ENCODE results near the gene USO1.
"Not testable (repeated sequence)": the region's sequence is repeated elsewhere in the genome, so short reads cannot be mapped to it uniquely, and the experiment has no call there.

USO1 gene, protein sequence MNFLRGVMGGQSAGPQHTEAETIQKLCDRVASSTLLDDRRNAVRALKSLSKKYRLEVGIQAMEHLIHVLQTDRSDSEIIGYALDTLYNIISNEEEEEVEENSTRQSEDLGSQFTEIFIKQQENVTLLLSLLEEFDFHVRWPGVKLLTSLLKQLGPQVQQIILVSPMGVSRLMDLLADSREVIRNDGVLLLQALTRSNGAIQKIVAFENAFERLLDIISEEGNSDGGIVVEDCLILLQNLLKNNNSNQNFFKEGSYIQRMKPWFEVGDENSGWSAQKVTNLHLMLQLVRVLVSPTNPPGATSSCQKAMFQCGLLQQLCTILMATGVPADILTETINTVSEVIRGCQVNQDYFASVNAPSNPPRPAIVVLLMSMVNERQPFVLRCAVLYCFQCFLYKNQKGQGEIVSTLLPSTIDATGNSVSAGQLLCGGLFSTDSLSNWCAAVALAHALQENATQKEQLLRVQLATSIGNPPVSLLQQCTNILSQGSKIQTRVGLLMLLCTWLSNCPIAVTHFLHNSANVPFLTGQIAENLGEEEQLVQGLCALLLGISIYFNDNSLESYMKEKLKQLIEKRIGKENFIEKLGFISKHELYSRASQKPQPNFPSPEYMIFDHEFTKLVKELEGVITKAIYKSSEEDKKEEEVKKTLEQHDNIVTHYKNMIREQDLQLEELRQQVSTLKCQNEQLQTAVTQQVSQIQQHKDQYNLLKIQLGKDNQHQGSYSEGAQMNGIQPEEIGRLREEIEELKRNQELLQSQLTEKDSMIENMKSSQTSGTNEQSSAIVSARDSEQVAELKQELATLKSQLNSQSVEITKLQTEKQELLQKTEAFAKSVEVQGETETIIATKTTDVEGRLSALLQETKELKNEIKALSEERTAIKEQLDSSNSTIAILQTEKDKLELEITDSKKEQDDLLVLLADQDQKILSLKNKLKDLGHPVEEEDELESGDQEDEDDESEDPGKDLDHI

DNA sequence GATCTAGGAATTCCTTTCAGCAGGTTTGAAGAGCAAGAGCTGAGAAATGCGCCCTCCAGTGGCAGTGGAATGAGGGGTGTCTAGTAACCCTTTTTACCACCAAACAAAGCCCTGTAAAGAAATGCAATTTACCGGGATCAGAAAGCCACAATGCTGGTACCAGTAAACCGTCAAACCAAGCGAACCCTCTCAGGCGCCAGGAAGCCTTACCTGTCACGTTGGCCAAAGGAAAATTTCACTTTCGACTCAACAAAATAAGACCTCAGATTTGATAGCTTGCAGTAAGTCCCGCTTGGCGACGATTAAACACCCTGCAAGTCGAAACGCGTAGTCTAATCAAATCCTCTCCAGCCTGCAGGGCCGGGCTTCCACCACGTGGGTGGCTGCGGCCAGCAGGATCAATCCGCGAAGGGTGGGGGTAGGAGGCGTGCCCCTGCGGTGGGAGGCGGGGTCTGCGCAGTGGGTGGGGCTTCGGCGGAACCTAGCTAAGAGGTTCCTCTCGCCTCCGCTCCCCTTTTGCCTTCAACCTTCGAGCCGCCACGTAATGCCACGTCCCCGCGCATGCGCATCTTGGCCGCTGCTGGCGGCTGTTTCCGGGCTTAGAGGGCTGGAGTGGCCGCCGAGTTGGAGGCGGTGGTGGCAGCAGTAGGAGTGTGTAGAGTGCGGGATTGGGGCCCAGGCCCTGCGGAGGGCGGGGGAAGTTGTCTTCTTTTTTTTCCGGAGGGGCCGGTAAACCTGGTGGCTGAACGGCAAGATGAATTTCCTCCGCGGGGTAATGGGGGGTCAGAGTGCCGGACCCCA is at the start of gene USO1:
USO1 (plus strand) TSS at position 512 of the 801 bp plus-strand sequence; CDS start at position 755, 243 bp downstream.
- DNase-seq (ENCODE audit: low read depth in 2 of 2): peak; percentile 98 to 100

DNA sequence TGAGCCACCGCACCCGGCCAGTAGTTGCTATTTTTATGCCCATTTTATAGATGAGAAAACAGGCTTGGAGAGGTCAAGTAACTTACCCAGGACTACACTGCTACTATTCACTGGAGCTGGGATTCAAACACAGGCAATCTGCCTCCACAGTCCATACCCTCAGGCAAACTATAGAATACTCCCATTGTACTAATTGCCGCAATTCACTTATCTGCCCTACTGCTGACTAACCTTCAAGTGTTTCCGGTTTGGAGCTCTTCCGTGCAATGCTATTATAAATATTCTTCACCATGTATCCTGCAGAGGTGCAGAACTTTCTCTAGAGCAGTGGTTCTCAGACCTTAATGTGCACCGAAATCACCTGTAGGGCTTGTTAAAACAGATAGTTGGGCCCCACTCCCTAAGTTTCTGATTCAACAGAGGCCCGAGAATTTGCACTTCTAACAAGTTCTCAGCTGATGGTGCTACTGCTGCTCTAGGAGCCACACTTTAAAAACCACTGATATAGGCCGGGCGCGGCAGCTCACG is 49.3 kb upstream of the USO1 start:
- DNase-seq (ENCODE audit: low read depth in 2 of 2): no peak

DNA sequence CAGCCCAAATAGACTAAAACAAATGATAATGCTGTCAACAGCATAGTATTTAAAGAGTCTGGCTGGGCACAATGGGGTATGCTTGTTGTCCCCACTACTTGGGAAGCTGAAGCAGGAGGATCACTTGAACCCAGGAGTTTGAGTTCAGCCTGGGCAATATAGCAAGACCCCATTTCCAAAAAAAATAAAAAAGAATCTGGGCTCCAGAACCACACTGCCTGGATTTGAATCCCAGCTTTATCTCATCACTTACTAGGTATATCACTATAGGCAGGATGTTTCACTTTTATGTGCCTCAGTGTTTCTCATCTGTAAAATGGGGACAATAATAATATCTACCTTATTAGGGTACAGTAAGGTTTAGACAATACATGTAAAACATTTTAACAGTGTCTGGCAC is 45.9 kb upstream of the USO1 start:
- DNase-seq (ENCODE audit: low read depth in 2 of 2): no peak

DNA sequence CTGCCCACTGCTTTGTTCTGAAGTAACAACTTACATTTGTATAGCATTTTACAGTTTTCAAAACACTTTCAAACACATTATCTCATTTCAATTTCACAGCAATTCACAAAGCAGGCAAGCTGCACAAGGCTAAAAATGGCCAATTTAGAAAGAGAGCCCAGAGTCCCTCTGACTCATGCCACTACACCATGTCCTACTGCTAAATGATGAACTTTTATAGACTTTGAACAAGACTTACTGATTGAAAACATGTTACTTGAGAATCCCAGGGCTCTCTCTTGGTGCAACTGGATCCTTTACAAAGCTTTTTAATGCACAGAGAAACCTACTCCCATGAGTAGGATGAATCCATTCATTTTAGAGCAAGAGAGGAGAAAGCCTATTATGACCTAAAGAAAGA is 45.4 kb upstream of the USO1 start:
- DNase-seq (ENCODE audit: low read depth in 2 of 2): no peak

DNA sequence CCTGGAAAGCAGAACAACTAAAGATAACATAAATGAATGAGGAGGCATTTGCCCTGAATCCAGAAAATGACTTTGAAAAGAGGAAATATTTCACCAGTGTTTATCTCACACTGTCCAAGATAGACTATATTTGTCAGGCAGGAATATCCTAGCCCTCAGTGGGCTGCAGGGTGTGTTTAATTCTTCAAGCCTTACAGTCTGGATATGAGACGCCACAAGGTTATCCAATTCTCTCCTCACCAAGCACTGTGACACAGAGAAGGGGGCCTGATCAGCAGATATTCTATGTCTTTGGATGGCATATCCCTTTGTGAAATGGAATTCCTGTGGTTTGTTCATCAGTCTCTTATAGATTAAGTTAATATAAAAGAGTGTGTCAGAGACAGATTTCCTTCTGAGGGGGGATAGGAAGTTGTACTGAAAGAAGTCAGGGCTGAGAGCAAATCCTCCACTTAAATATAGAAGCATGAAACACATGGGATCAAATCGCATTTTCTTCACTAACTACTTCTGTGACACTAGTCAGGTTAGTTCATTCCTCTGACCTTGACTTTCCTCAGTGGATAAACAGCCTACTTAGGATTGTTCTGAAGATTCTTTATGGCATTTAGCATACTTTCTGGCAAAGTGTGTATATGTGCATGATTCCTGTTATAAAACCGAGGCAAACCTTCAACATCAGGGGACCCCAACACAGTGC is 44.4 kb upstream of the USO1 start:
- no peak for DNase-seq (ENCODE audit: low read depth in 2 of 2)

DNA sequence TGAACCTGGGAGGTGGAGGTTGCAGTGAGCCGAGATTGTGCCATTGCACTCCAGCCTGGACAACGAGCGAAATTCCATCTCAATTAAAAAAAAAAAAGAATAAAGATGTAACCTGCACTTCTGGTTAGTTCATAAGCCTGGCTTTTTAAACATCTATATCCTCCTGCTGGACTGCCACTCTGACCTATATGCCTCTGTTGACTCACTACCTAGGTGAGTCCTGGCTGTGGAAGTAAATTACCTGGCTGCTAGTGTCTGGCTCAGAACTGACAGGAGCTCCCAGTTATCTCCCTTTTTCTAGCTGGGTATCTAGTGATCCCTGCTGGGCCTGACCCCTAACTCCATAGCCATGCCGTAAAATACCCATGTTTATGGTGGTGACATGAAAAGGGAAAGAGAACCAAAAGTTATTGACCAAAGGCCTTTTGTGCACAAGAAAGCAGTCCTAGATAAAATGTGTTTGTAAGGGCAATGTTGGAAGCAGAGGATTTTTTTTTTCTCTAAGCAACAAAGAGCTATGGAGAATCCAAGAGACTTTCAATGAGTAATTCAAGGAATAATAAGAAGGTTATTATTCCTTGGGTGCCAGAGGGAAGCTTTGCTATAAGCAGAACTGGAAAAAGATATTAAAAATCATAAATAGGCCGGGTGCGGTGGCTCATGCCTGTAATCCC is 40.8 kb upstream of the USO1 start:
- no peak for DNase-seq (ENCODE audit: low read depth in 2 of 2)

DNA sequence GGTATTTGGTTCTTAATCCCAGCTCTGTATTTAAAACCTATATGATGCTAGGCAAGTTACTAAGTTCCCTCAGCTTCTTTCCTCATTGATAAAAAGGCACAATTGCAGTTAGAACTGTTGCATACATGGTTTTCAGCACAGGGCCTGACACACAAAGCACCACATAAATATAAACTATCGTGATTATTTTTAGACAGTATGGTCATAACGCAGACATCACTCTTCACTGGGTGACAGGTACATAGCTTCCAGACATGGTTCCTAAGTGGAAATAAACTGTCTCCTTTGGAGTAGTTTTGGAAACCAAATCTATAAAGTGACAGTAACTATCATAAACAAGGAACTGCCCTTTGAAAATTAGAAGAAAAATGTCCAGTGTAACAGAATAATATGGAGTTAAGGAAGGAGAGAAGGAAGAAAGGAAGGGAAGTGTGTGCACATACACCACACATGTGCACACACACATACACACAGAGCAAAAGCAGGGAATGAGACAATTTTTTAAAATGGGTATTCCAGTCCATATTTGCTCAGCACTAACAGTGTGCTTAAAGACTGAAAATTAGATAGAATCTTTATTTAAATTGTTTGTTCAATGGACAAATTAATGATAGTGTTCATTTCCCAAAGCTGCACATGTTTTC is 38.7 kb upstream of the USO1 start:
- no peak for DNase-seq (ENCODE audit: low read depth in 2 of 2)

DNA sequence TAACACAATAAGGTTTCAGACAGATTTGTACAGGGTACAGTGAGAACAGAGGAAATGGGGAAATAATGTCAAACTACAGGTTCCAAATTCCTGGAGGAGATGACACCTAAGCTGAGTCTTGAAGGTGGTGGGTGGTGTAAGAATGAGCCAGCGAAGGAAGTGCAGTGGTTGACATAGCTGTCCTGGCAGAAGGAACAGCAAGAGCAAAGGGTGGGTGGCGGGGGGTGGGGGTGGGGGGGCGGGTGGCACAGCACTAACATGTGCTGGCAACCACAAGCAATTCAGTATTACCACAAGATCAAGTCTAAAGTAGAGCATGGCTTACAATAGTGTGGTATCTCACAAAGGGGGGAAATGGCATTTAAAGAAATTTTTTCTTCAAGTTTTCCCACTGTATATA is 38.0 kb upstream of the USO1 start:
- DNase-seq (ENCODE audit: low read depth in 2 of 2): no peak

DNA sequence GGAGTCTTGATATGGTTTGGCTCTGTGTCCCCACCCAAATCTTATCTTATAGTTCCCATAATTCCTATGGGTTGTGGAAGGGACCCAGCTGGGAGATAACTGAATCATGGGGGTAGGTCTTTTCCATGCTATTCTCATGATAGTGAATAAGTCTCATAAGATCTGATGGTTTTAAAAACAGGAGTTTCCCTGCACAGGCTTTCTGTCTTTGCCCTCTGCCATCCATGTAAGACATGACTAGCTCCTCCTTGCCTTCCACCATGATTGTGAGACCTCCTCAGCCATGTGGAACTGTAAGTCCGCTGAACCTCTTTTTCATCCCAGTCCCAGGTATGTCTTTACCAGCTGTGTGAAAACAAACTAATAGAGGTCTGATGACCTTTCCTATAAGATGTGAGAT is 37.3 kb upstream of the USO1 start:
- DNase-seq (ENCODE audit: low read depth in 2 of 2): not testable (repeated sequence)

DNA sequence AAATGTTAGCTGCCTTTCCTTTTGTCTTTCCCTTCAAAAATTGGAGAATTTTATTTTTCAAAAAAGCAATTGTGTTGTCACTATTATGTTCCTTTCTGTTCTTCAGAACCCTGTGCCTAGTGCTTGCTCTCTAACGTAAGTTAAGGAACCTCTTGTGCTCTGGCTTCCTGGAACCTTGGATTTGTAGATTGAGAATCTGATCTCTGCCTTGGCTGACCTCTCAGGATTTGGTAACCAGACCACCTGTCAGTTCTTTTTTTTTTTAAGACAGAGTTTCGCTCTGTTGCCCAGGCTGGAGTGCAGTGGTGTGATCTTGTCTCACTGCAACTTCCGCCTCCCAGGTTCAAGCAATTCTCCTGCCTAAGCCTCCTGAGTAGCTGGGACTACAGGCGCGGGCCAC is 32.3 kb upstream of the USO1 start:
- not testable (repeated sequence) for DNase-seq (ENCODE audit: low read depth in 2 of 2)

DNA sequence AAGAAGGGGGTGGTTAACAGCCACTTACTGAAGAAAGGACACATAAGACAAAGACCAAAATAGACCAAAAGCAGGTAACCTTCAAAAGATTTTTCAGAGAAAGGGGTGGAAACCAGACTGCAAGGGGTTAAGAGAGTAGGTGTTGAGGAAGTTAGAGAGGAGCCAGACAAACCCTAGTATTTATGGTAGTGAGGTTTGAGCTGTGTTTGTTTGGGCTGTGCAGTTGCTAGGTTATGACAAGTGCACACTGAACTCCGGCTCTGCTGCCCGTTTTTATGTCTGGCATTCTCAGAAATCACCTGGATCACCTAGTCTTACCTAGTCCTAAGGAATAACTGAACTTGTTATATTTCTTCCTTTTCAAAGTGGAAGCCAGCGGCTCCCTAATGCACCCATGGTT is 28.3 kb upstream of the USO1 start:
- DNase-seq (ENCODE audit: low read depth in 2 of 2): no peak

DNA sequence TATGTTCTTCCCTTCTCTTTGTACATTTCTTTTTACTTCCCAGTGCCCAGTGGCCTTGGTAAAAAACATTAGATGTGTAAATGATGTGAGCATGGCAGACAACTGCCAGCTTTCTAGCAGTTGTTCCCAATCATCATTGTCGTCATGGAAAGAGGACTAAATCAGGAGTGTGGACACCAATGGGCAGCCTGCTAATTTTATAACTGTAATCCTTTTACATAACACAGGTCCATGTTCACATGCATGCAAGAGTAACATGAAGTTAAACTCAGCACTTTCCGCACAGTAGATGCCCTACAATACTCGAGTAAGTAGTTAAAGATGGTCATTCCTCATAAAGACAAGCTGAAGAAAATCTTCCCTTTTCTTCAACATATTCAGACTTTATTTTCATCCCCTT is 27.8 kb upstream of the USO1 start:
- no peak for DNase-seq (ENCODE audit: low read depth in 2 of 2)

DNA sequence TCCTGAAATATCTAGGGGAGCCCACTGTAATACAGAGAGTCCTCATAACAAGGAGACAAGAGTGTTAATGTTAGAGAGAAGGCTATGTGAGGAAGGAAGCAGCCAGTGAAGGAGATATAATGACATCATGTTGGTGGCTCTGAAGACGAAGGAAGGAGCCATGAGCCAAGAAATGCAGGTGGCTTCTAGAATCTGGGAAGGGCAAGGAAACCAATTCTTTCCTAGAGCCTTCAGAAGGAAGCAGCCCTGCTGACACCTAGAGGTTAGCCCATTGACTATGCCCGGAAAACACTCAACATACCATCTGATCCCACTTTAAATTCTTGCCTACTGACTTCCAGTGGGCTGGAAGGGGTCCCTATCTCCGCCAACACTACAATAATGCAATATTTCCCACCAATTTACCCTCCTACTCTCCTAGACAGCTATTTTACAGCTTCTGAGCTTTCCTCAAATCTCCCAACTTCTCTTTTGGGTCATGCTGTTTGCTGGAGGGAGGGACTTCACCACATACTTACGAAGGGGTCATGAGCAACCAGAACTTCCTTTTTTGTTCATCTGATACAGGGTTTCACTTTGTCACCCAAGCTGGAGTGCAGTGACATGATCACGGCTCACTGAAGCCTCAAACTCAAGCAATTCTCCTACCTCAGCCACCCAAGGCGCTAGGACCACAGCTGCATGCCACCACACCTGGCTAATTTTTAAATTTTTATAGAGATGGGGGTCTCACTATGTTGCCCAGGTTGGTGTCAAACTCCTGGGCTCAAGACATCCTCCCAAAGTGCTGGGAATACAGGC is 26.0 kb upstream of the USO1 start:
- DNase-seq (ENCODE audit: low read depth in 2 of 2): no peak

DNA sequence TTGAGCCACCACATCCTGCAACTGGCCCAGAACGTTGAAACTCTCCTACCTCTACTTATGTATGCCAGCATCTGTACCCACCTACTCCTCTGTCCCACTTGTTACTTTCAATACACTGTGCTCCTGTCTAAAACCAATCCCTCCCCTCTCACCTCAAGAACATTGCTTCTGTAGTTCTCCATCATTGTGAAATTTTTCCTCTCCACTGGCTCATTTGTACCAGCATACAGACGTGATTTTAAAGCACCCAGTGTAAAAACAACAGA is 25.5 kb upstream of the USO1 start:
- DNase-seq (ENCODE audit: low read depth in 2 of 2): no peak

DNA sequence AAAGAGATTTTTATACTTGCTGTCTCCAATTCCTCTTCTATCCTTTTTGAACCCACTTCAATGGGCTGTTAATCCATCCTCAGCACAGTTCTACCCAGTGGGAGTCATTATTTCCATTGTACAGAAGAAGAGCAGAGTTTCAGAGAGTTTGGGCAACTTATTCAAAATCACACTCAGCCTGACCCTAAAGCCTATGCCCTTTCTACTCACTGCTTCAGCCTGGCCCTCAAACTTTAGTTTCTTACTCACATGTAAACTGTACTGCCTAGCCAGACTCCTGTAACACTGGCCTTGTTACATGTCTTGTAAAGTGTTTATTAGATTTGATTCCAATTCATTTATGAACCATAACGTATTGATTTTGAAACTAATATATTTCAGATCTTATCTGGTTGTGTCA is 25.1 kb upstream of the USO1 start:
- DNase-seq (ENCODE audit: low read depth in 2 of 2): no peak

DNA sequence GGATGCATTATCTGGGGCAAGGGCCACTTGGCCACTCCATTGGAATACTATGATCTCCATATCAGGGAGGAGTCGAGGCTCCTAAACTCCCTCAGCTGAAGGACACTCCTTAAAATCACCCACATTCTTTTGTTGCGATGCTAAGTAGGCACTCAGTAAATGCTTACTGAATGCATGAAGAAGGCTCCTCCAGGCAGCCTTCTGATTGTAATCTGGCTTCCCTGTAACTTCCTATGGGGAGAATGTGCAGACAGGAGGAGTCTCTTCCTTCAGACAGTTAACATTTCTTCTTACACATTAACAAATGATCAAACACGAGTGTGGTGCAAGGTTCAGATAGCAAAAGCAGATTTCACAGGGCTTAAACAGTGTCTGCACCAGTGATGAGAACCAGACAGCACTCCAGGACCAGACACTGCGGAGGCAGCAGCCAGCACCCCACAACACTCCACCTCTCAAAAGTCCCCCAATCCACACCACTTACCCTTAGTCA is 21.4 kb upstream of the USO1 start:
- no peak for DNase-seq (ENCODE audit: low read depth in 2 of 2)

DNA sequence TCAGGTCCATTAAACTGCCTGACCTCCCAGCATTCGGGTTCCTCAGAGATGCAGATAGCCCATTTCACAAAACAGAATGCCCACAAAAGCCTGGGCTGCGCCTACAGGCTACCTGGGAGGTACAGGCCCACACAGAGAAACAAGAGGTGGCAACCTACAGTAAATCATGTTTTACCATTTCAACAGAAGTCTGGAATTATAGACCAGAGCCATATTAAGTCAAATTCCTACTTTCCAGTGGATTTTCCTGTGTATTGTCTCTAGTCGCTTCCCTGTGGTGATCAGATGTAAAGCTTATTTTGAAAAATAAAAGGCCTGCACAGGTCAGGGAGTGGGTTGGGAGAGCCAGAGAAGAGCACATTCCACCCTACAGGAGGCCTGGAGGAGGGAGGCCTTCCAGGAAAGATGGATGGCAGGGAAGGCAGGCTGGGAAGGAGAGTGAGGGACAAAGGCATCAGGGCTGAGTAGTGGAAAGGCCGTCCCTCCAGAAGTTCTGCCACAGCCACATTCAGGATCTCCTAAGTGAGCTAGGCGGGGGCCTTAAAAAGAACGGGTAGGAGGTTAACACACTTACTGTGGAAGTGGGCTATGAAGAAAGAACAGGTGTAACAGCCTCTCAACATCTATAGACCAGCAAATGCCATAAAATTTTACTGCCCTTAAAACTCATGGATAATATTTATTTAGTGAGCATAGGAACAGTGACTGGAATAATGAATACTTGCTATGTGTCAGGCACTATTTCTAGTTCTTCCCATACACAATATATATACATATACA is 19.0 kb upstream of the USO1 start:
- DNase-seq (ENCODE audit: low read depth in 2 of 2): no peak

DNA sequence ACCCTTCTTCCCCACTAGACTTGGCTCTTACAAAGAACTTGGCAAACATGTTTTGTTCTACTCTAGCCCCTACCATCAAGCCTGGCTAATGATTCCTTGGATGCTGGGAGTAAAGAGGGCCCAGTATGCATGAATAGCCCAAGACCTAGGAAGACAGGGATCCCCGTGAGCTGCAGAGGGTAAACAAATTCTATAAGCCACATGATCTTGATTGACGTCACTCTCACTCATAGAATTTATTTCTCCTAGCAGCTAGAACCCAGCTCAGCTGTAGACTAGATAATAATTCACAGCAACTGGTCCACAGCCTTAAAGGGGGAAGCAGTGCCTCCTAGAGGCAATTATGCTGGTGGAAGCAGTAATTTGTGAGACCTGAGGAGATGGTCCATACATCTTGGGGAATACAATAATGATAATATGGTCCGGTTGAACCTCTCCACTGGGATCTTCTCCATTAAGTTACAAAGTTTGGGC is 16.1 kb upstream of the USO1 start:
- DNase-seq (ENCODE audit: low read depth in 2 of 2): no peak

Data from stimulated activated CD8-positive, alpha-beta memory T cell treated with anti-CD3 and anti-CD28 coated beads, Interleukin-2, amount 100 ng/mL, for 1 hour (primary cell).